COR-L47 (cell line): ENCODE data around the gene STX7.
A peak's percentile ranks its signal among the peaks of the same experiment; 100 is the strongest.
"Not testable (repeated sequence)": the region's sequence is repeated elsewhere in the genome, so short reads cannot be mapped to it uniquely, and the experiment has no call there.

Experiments
- DNase-seq: peaks from one replicate; lab custom pipeline; 2025; lab: John Stamatoyannopoulos, UW

The STX7 gene, protein sequence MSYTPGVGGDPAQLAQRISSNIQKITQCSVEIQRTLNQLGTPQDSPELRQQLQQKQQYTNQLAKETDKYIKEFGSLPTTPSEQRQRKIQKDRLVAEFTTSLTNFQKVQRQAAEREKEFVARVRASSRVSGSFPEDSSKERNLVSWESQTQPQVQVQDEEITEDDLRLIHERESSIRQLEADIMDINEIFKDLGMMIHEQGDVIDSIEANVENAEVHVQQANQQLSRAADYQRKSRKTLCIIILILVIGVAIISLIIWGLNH

GRCh38 chr6:132512638-132513632 lies at the start of gene STX7:
STX7 (minus strand) TSS chr6:132513116; CDS start chr6:132503530, 9,586 bp downstream.
- peak; percentile 56 for DNase-seq

DNA sequence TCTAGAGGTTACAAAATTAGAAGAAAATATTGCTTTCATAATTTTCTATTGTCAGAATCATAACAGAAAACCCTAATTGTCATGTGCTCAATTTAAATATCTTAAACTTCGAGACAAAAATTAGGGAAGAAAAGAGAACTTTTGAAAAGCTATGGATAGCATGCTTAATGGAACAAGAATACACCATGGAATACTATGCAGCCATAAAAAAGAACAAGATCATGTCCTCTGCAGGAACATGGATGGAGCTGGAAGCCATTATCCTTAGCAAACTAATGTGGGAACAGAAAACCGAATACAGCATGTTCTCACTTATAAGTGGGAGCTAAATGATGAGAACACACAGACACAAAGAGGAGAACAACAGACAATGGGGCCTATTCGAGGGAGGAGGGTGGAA lies 47.2 kb upstream of the STX7 start:
- DNase-seq, result not testable (repeated sequence)

DNA sequence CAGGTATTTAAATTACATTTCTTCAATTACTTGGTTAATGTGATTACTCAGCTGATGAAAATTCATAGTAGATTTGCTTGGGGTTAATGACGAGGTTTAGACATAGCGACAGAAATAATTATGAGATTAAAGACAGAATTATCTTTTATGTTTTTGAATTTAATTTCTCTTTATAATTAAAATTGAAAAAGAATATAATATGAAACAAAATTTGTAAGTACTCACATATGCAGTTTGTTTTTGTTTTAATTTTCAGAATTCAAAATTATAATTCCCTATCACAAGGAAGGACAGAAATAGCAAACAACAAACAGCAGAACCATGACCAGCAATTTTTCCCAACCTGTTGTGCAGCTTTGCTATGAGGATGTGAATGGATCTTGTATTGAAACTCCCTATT lies 39.5 kb upstream of the STX7 start, which contains the start of gene TAAR8:
TSS of gene TAAR8 (plus strand) at position 301 of the 400 bp plus-strand sequence. CDS start at position 322, 21 bp downstream.
- DNase-seq, result no peak

GRCh38 chr6:132551214-132551613 lies 38.3 kb upstream of the STX7 start:
- DNase-seq, result no peak

DNA sequence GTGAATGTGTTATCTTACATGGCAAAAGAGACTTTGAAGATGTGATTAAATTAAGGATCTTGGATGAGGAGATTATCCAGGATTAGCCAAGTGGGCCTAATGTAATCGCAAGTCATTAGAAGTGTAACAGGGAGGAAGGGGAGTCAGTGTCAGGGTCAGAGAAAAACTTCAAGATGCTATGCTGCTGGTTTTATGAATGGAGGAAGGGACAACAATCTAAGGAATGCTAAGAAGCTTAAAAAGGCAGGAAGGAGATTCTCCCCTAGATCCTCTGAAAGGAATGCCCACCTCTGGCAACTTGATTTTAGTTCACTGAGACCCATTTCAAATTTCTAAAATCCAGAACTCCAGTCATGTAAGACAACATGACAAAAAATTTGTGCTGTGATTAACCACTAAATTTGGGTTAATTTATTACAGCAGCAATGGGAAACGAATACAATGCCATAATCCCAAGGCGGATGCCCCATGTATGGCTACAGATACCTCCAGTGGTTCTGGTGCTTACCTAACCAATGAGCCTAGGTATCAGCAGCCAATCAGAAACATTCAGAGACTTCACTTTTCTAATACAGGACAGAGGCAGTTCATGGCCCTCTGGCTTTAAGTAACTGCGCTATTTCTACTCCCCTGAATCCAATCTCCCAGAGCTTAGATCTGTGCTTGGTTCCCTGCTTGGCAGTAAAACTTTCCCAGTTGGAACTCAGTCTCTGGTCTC lies 36.0 kb upstream of the STX7 start:
- DNase-seq, result no peak

- DNase-seq, result no peak
These were observed 31.9 kb upstream of the STX7 start for GRCh38 chr6:132544826-132545225.

DNA sequence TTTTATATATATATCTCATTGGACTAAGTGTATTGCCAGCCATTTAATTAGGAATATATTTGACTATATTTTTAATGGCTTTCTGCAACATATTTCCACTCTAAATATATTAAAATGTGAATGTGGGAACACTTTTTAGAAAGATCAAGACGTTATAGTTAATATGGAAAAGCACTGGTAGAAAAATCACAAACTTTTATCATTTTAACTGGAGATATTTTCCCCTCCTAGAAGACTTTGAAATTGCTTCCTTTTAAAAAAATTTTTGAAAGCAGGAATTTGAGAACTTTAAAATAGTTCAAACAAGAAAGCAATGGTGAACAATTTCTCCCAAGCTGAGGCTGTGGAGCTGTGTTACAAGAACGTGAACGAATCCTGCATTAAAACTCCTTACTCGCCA lies 25.1 kb upstream of the STX7 start, which contains the start of gene TAAR9:
TSS of gene TAAR9 (plus strand) at position 301 of the 400 bp plus-strand sequence. CDS start at position 314, 13 bp downstream.
- DNase-seq, result no peak

GRCh38 chr6:132537145-132537544 lies 24.2 kb upstream of the STX7 start:
- DNase-seq, result no peak

GRCh38 chr6:132534546-132534945 lies 21.6 kb upstream of the STX7 start:
- DNase-seq, result not testable (repeated sequence)

GRCh38 chr6:132530293-132530974 lies 17.5 kb upstream of the STX7 start:
- peak; percentile 12 for DNase-seq

DNA sequence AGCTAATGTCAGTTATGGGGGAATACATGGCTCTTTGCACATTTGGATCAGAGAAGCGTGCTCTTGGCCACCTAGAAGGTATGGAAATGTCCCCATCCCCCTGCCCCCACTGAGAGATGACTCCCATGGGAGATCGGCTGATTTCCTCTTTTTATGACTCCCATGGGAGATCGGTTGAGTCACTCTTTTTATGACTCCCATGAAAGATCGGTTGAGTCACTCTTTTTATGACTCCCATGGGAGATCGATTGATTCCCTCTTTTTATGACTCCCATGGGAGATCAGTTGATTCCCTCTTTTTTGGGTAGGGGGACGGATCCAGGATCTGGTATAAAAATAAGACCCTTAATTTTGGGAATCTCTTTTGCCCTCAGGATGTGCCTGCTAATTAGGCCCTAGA lies 14.9 kb upstream of the STX7 start:
- no peak for DNase-seq

GRCh38 chr6:132526461-132526860 lies 13.5 kb upstream of the STX7 start:
- no peak for DNase-seq

DNA sequence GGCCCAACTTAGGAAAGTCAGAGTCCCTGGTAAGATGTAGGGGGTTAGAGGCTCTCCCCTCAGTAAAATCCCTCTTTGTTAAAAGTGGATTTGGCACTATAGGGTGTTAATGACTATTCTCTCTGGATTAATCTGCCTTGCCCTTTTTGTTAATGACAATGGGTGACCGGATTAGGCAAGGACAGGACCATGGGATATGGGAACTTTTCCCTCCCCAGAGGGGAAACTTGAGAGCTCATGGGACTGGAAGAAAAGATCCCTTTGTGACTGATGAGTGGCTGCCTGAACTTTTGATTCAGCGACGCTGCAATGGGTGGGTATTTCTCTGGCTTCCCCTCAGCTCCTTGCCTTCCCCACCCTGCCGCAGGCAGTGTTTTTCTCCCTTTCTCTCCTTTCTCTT lies 12.9 kb upstream of the STX7 start:
- no peak for DNase-seq

DNA sequence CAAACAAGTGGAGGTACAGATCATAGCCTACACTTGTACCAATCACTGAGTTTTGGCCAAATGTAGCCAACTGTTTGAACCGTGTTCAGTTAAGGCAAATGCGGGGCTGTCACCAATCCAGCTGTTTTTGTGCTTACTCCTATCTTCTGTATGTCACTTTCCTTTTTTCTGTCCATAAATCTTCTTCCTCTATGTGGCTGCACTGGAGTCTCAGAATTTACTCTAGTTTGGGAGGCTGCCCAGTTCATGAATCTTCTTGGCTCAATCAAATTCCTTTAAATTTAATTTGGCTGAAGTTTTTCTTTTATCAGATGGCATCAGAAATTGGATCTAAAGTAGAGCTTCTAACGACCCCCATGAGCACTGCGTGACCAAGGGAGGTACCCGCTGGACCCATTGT lies 11.7 kb upstream of the STX7 start:
- no peak for DNase-seq

DNA sequence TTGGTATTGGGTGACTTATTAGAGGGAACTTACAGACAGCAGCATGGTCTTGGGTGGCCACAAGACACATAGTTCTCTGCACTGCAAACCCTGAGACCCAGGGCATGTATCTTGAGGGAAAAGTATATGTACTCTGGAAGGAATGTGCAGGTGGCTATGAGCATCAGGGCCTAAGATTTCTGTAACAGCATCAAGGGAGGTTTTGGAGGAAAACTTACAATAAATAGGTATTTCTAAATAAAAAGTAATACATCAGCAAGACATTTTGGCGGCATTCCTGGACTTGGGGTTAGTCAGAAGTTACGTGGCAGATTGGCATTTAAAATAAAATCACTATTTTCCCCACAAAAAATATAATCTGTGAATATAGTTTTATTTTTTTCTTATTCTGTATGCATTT lies 8.0 kb upstream of the STX7 start:
- DNase-seq, result no peak

DNA sequence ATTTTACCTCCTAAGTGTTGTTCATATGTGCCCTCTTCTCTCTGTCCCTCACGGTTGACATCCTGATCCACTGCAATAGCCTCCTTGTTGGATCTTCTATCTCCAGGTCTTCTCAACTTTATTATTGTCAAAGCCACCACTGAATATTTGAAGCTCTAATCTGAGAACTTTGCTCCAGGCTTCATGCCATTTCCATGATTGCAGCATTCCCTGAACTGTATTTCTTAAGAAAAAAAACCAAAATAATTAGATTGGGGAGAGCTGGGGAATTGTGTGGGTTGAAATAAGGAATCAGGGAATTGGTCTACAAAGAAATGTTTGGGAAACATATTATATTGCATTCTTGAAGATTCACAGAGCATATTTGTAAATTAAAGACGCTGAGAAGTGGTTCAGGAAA lies 2.5 kb upstream of the STX7 start:
- DNase-seq, result no peak

DNA sequence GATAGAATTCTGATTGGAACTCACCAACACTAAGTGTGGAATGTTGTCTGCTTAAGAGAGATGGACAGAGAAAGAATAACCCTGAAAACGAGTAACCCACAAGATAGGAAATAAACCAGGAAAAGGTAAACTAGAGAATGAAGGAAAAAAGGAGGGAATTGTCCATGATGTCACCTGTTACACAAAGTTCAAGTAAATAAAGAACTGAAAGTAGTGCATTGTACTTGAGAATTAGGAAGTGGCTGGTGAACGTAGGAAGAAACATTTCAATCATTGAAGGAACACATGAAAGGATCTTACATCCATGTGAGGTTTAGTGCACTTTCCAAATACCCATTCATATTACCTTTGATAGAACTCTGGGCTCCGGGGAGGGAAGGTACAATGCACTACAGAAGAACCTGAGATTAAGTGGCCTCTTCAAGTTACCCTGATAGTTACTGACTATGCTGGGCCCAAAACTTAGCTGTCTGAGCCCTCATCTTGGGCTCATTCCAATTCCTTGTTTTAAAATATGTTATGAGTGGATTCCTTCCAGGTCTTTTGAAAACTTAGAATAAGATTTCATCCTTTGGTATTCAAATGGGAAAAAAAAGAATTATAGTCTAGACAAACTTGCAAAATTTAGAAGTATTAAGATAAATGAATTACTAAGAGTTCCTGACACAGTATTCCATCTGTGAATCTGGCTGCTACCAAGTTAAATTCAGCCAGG lies 1.1 kb upstream of the STX7 start:
- DNase-seq, result no peak

- no peak for DNase-seq
These were observed 626 bp downstream of the STX7 start for GRCh38 chr6:132512342-132512637.

DNA sequence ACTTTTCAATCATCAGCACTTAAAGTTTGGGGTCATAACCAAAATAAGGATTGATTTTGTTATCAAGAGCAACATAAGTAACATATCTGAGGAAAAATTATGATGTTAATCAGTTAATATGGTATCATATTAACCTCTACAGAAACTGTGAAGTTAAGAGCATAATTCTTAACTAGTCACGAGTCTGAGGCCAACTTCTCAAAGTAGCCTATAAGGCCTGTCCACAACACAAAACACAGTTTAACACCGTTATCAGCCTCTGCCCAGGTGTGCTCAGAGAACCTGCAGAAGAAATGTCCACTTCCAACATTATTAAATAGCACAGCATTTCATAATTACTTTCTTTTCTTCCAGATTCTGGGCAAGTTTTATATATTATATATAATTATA lies 1.1 kb downstream of the STX7 start:
- no peak for DNase-seq

DNA sequence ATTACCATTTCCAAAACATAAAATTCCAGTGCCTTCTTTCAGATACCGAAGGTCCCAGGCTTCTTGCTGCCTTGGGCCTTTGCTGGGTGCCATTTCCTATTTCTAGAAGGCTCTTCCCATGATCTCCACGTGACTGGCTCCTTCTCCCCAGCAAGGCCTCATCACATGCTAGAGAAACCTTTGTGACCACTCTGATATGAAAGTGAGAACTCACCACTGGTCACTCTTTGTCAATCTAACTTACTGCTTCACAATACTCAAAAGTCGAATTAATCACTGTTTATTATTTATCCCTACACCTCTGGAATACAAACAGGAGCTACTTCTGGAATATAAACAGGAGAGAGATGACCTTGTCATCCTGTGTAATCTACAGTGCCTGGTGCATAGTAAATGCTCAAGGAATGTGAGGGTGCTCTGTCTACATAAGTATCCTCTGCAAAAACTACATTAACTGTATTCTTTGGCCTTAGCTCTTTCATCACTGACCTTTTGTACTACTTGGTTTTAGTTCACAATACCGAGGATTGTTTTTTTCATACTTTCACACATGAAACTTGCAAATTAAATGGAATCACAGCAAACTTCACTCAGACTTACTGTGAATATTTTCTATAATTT lies 1.6 kb downstream of the STX7 start:
- no peak for DNase-seq
